Measurements from ENCODE around the gene MATCAP1.

DNA sequence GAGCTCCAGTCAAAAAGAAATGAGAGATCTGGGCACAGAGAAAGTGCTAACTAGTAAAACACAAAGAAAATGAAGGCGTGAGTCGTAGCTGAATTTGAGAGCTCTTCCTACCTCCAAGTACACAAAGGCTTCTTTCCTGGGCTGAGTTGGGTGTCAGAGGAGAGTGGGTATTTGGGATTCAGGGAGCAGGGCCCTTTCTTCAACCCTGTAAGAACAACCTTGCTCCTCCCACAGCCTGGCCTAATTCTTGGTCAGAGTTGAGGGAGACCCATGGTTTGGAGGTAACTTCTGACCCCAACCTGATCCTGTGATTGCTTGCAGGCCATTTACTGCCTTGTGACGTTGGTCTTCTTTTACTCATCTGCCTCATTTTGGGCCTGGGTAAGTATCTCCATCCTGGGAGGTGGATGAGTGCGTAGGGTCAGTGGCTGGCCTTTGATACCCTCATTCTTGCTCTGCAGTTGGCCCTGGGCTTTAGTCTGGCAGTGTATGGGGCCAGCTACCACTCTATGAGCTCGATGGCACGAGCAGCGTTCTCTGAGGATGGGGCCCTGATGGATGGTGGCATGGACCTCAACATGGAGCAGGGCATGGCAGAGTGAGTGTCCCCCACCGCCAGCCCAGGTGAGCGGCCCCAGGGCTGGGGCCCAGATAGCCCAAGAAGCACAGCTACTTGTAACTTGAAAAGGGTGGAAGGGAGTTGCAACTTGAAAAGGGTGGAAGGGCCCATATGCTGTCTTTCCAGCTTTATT lies 44.4 kb upstream of the MATCAP1 start:
- TF ChIP-seq, protein P1, sequence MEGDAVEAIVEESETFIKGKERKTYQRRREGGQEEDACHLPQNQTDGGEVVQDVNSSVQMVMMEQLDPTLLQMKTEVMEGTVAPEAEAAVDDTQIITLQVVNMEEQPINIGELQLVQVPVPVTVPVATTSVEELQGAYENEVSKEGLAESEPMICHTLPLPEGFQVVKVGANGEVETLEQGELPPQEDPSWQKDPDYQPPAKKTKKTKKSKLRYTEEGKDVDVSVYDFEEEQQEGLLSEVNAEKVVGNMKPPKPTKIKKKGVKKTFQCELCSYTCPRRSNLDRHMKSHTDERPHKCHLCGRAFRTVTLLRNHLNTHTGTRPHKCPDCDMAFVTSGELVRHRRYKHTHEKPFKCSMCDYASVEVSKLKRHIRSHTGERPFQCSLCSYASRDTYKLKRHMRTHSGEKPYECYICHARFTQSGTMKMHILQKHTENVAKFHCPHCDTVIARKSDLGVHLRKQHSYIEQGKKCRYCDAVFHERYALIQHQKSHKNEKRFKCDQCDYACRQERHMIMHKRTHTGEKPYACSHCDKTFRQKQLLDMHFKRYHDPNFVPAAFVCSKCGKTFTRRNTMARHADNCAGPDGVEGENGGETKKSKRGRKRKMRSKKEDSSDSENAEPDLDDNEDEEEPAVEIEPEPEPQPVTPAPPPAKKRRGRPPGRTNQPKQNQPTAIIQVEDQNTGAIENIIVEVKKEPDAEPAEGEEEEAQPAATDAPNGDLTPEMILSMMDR (conservative IDR thresholded peaks at IDR 0.05 in 1 of 2, IDR thresholded peaks at IDR 0.05 in 1 of 2; ENCODE audit: low read depth in 1 of 2, low read length in 2 of 2) = no peak
- TF ChIP-seq EZH2 (IDR thresholded peaks at IDR 0.05; ENCODE audit: low read length, missing control alignments) = no peak

Data from fibroblast of lung (primary cell).